Tibial artery (tissue), 4 donors: ENCODE data around the gene TDG.

ENCODE experiments used
- DNase-seq, 2 donors: peaks; one replicate each; pipeline ENCODE4 v3.0.0-alpha.2; 2019
- H3K27ac ChIP-seq, 2 donors: fragments of 200-600 bp; sonication (generic) in 1 of 2; 1 replicate in 1 of 2; 2 replicates in 1 of 2; pipeline ENCODE4 v1.5.1; 2018 to 2019; ENCODE audit warnings: mild to moderate bottlenecking in 1 of 2
- H3K27me3 ChIP-seq, 2 donors: fragments of 200-600 bp; sonication (generic) in 1 of 2; one replicate each; pipeline versions ENCODE4 v1.5.1 to v1.6.0; 2016 to 2019
- H3K36me3 ChIP-seq, 3 donors: fragments of 200-600 bp; sonication (generic) in 2 of 3; one replicate each; pipeline ENCODE4 v1.5.1; 2016 to 2019; ENCODE audit warnings: mild to moderate bottlenecking in 2 of 3
- H3K4me1 ChIP-seq, 4 donors: fragments of 200-600 bp; sonication (generic) in 2 of 4; 1 replicate in 3 of 4; 2 replicates in 1 of 4; pipeline ENCODE4 v1.5.1; 2016 to 2019
- H3K4me3 ChIP-seq, 2 donors: fragments of 200-600 bp; sonication (generic) in 1 of 2; 1 replicate in 1 of 2; 2 replicates in 1 of 2; pipeline ENCODE4 v1.5.1; 2018 to 2019; ENCODE audit warnings: mild to moderate bottlenecking in 2 of 2
- H3K9me3 ChIP-seq, 3 donors: fragments of 200-600 bp; sonication (generic) in 1 of 3; one replicate each; pipeline ENCODE4 v1.5.1; 2016 to 2019
- CTCF ChIP-seq, 2 experiments: fragments of 200-600 bp in 1 of 2; fragments of 450-650 bp in 1 of 2; IDR thresholded peaks; one replicate each; pipeline ENCODE4 v1.5.1; 2017 to 2019; ENCODE audit warnings: antibody characterized with exemption in 2 of 2, mild to moderate bottlenecking in 1 of 2, moderate library complexity in 1 of 2
- intact Hi-C: fragments of 100-400 bp; cut with DNase I; formaldehyde crosslinking; loops from one replicate; pipeline ENCODE4 v1.15.0; 2023; ENCODE audit warnings: low total_unique reads

The TDG gene

GRCh38 chr12:103965590-103966504 lies at the start of gene TDG:
TDG (plus strand) TSS chr12:103965872; CDS start chr12:103966038, 166 bp downstream.
- intact Hi-C loops = loop anchor here (5.0 to 10.0 kb wide), 3 partner anchors 89 to 139 kb away; partner anchors contain the start of gene HCFC2
- Histone ChIP-seq H3K27ac (peak within 1 kb of the TSS; percentile 97 to 98), H3K36me3 (peaks cover 0 to 9% (median 0%) of the 10 kb centered on the region in 3 donors), H3K4me1 (peaks cover 0 to 56% (median 40%) of the 10 kb centered on the region in 4 donors), H3K27me3 (no peaks in the 10 kb centered on the region), H3K9me3 (no peaks in the 10 kb centered on the region), H3K4me3 (peak within 1 kb of the TSS; percentile 94 to 96)
- DNase-seq = peak; percentile 99
- TF ChIP-seq CTCF (IDR thresholded peaks at IDR 0.05) = peak in 1 of 2 experiments; percentile 9

GRCh38 chr12:103917873-103918272 lies 47.8 kb upstream of the TDG start:
- no peak overlapping the region for H3K27ac ChIP-seq
- no peak overlapping the region for H3K4me3 ChIP-seq
- TF ChIP-seq CTCF (IDR thresholded peaks at IDR 0.05) = no peak
- intact Hi-C loops = no loop called here
- H3K27me3 ChIP-seq = no peaks in the 10 kb centered on the region
- peaks cover 0 to 10% (median 0%) of the 10 kb centered on the region in 4 donors for H3K4me1 ChIP-seq
- H3K9me3 ChIP-seq = peaks cover 0 to 15% (median 5%) of the 10 kb centered on the region in 3 donors
- DNase-seq = no peak
- no peaks in the 10 kb centered on the region for H3K36me3 ChIP-seq

- no peaks in the 10 kb centered on the region for H3K36me3 ChIP-seq
- H3K27me3 ChIP-seq = no peaks in the 10 kb centered on the region
- H3K4me1 ChIP-seq = peaks cover 0 to 34% (median 1%) of the 10 kb centered on the region in 4 donors
- no peaks in the 10 kb centered on the region for H3K9me3 ChIP-seq
- DNase-seq = no peak
- no peak overlapping the region for H3K4me3 ChIP-seq
- peak overlapping the region in 1 of 2 donors; percentile 11 for H3K27ac ChIP-seq
- no peak for TF ChIP-seq CTCF (IDR thresholded peaks at IDR 0.05)
- intact Hi-C loops = no loop called here
These were observed 40.7 kb upstream of the TDG start for GRCh38 chr12:103924761-103925641.

- peaks cover 0 to 43% (median 23%) of the 10 kb centered on the region in 4 donors for H3K4me1 ChIP-seq
- peak in 1 of 2 donors; percentile 47 for DNase-seq
- H3K4me3 ChIP-seq = peak overlapping the region; percentile 79 to 89
- no peak for TF ChIP-seq CTCF (IDR thresholded peaks at IDR 0.05)
- intact Hi-C loops = no loop called here
- H3K9me3 ChIP-seq = no peaks in the 10 kb centered on the region
- H3K27me3 ChIP-seq = no peaks in the 10 kb centered on the region
- H3K36me3 ChIP-seq = peaks cover 2 to 9% (median 6%) of the 10 kb centered on the region in 3 donors
- peak overlapping the region; percentile 88 to 96 for H3K27ac ChIP-seq
These were observed 37.0 kb upstream of the TDG start for GRCh38 chr12:103928682-103929045.

GRCh38 chr12:103929046-103929783 lies 36.5 kb upstream of the TDG start:
- peaks cover 0 to 44% (median 26%) of the 10 kb centered on the region in 4 donors for H3K4me1 ChIP-seq
- TF ChIP-seq CTCF (IDR thresholded peaks at IDR 0.05) = no peak

More at GRCh38 chr12:103929046-103929783, 36.5 kb upstream of the TDG start:
- H3K27me3 ChIP-seq = no peaks in the 10 kb centered on the region
- H3K27ac ChIP-seq = peak overlapping the region; percentile 88 to 96
- peak; percentile 90 to 91 for DNase-seq
- intact Hi-C loops = no loop called here
- H3K4me3 ChIP-seq = peak overlapping the region; percentile 79 to 89
- no peaks in the 10 kb centered on the region for H3K9me3 ChIP-seq
- peaks cover 7 to 14% (median 12%) of the 10 kb centered on the region in 3 donors for H3K36me3 ChIP-seq
